ENCODE measurements around the gene CNTN1. TPM values are rescaled to one million over a fixed set of nuclear protein-coding genes. Genes with fewer than 3 reads are reported as not detected.

Gene CNTN1
- total and polyA plus RNA-seq, 2 of the 4 experiments (the other 2 are of a cell fraction) = 0.10 to 0.18 TPM

GRCh38 chr12:40827683-40828592 is 135.7 kb downstream of the CNTN1 start:
- Histone ChIP-seq H2BK5ac (ENCODE audit: low read depth, low read length, poor library complexity, severe bottlenecking) (no peak overlapping the region), H3K4me3 (ENCODE audit: insufficient read depth, low read depth, low read length) (no peak overlapping the region), H3K4ac (ENCODE audit: low read depth, low read length) (no peak overlapping the region), H3K4me1 (ENCODE audit: control insufficient read depth, insufficient read depth, low read length) (no peaks in the 10 kb centered on the region), H4K91ac (ENCODE audit: insufficient read depth, low read depth, low read length) (no peak overlapping the region), H4K8ac (ENCODE audit: low read depth in 2 of 2, low read length in 2 of 2) (no peak overlapping the region), H3K27ac (ENCODE audit: insufficient read depth, low read length) (no peak overlapping the region), H3K23ac (ENCODE audit: low read depth, low read length) (no peak overlapping the region), H3K4me2 (ENCODE audit: low read depth, low read length) (no peak overlapping the region), H3K14ac (replicated peaks; ENCODE audit: low read depth, low read length) (no peak overlapping the region), H3K18ac (ENCODE audit: low read depth, low read length) (no peak overlapping the region), H4K5ac (ENCODE audit: low read depth, low read length) (no peak overlapping the region), H3K27me3 (ENCODE audit: control insufficient read depth, insufficient read depth, low read length) (no peaks in the 10 kb centered on the region), H2BK20ac (ENCODE audit: low read depth, low read length) (no peak overlapping the region), H2AK5ac (ENCODE audit: low read depth, low read length) (no peak overlapping the region), H3K36me3 (ENCODE audit: control insufficient read depth, insufficient read depth, low read length) (no peaks in the 10 kb centered on the region), H2AK9ac (replicated peaks; ENCODE audit: low read depth, low read length, poor library complexity) (no peak overlapping the region), H2BK15ac (ENCODE audit: low read depth, low read length) (no peak overlapping the region), H2BK120ac (ENCODE audit: low read depth, low read length) (no peak overlapping the region), H3K56ac (ENCODE audit: extremely low read depth, insufficient read depth, low read length) (no peak overlapping the region), H4K20me1 (ENCODE audit: insufficient read depth, low read length) (no peaks in the 10 kb centered on the region), H3K79me1 (ENCODE audit: low read depth in 1 of 2, low read length in 2 of 2) (no peaks in the 10 kb centered on the region), H3K9me1 (ENCODE audit: insufficient read depth, low read length) (no peaks in the 10 kb centered on the region), H3K9ac (ENCODE audit: low read depth, low read length) (no peak overlapping the region), H2AFZ (replicated peaks; ENCODE audit: low read length, poor library complexity) (no peak overlapping the region), H3K9me3 (ENCODE audit: control insufficient read depth, insufficient read depth, low read length) (no peaks in the 10 kb centered on the region)
- ChIA-PET POLR2A (ENCODE audit: unreplicated experiment) (no interaction called here), CTCF (no interaction called here)
- DNase-seq = no peak
- BruUV-seq (replicated peaks) = no TSS peak
- ATAC-seq (ENCODE audit: low read depth) = no peak
- dilution Hi-C loops (cut with HindIII; ENCODE audit: low sequenced_read_pairs, unreplicated experiment) (no loop called here), in situ Hi-C loops (cut with MboI; ENCODE audit: low sequenced_read_pairs) (no loop called here), intact Hi-C loops (cut with micrococcal nuclease) (no loop called here)
- 47 to 100% methylated on average over 1 to 6 of the region's 17 CpGs for WGBS, 2 experiments (ENCODE audit: extremely low coverage in 2 of 2, insufficient read length in 1 of 2)
- no peak for TF ChIP-seq CTCF (conservative IDR thresholded peaks at IDR 0.05; ENCODE audit: low read depth, low read length)
- TF ChIP-seq NFE2L2 (IDR thresholded peaks at IDR 0.05; ENCODE audit: low read depth, low read length) = no peak
- TF ChIP-seq ELK1 (IDR thresholded peaks at IDR 0.05; ENCODE audit: borderline replicate concordance, low read depth, low read length) = no peak
- no peak for TF ChIP-seq USF2 (IDR thresholded peaks at IDR 0.05; ENCODE audit: low read depth, low read length)
- TF ChIP-seq FOS (IDR thresholded peaks at IDR 0.05; ENCODE audit: low read depth, low read length) = no peak
- no peak for TF ChIP-seq RCOR1 (IDR thresholded peaks at IDR 0.05; ENCODE audit: insufficient replicate concordance, low read length)
- no peak for TF ChIP-seq POLR2A (IDR thresholded peaks at IDR 0.05; ENCODE audit: low read depth, low read length)
- TF ChIP-seq CHD1 (IDR thresholded peaks at IDR 0.05; ENCODE audit: low read depth, low read length) = no peak
- TF ChIP-seq RAD21 (IDR thresholded peaks at IDR 0.05; ENCODE audit: low read length) = no peak
- TF ChIP-seq MAFK (IDR thresholded peaks at IDR 0.05; ENCODE audit: low read depth, low read length) = no peak
- no peak for TF ChIP-seq MXI1 (IDR thresholded peaks at IDR 0.05; ENCODE audit: borderline replicate concordance, low read depth, low read length)
- no peak for TF ChIP-seq RFX5 (IDR thresholded peaks at IDR 0.05; ENCODE audit: low read depth, low read length)
- no peak for TF ChIP-seq CEBPB (IDR thresholded peaks at IDR 0.05; ENCODE audit: low read depth, low read length)
- TF ChIP-seq SMC3 (IDR thresholded peaks at IDR 0.05; ENCODE audit: low read depth, low read length) = no peak
- TF ChIP-seq MAZ (IDR thresholded peaks at IDR 0.05; ENCODE audit: borderline replicate concordance, low read depth, low read length) = no peak

Data from IMR-90 (cell line).